Loucy (cell line): ENCODE results near the gene SLC26A11.

Experiments used
- H2AFZ ChIP-seq: fragments of 200-600 bp; sonication (generic); 2 replicates; pipeline ENCODE4 v1.6.0; 2016; ENCODE audit warnings: antibody characterized with exemption, mild to moderate bottlenecking, low read length, moderate library complexity
- H3F3A ChIP-seq: fragments of 200-600 bp; 2 replicates; pipeline ENCODE4 v1.6.0; 2016; ENCODE audit warnings: antibody characterized with exemption, low read depth, mild to moderate bottlenecking
- H3K27me3 ChIP-seq: fragments of 200-600 bp; sonication (generic); 2 replicates; pipeline ENCODE4 v1.6.1; 2014; ENCODE audit warnings: low read length, mild to moderate bottlenecking; ENCODE audit not compliant: insufficient read depth, poor library complexity, severe bottlenecking
- H3K36me3 ChIP-seq: fragments of 200-600 bp; sonication (generic); 2 replicates; pipeline ENCODE4 v1.6.1; 2016; ENCODE audit warnings: low read length; ENCODE audit not compliant: insufficient read depth
- H3K4me1 ChIP-seq: fragments of 200-600 bp; sonication (generic); 2 replicates; pipeline ENCODE4 v1.5.1; 2014; ENCODE audit warnings: low read length, mild to moderate bottlenecking; ENCODE audit not compliant: insufficient read depth, poor library complexity, severe bottlenecking
- H3K4me2 ChIP-seq: fragments of 200-600 bp; sonication (generic); 2 replicates; pipeline ENCODE4 v1.6.0; 2014; ENCODE audit warnings: antibody characterized with exemption, low read length, low read depth, mild to moderate bottlenecking; ENCODE audit not compliant: poor library complexity, severe bottlenecking
- H3K4me3 ChIP-seq: fragments of 200-600 bp; sonication (generic); 2 replicates; pipeline ENCODE4 v1.5.1; 2014; ENCODE audit warnings: low read length, mild to moderate bottlenecking, mixed read lengths; ENCODE audit not compliant: poor library complexity, severe bottlenecking
- H3K79me2 ChIP-seq: fragments of 200-600 bp; sonication (generic); 2 replicates; pipeline ENCODE4 v1.6.1; 2014; ENCODE audit warnings: low read length; ENCODE audit not compliant: insufficient read depth
- H3K9ac ChIP-seq: fragments of 200-600 bp; sonication (generic); 2 replicates; pipeline ENCODE4 v1.6.0; 2014; ENCODE audit warnings: mild to moderate bottlenecking, low read depth, low read length, moderate library complexity; ENCODE audit not compliant: poor library complexity, severe bottlenecking
- H3K9me2 ChIP-seq: fragments of 200-600 bp; sonication (generic); replicated peaks from 2 replicates; pipeline ENCODE4 v1.6.1; 2016; ENCODE audit warnings: low read depth, low read length, mixed read lengths
- H3K9me3 ChIP-seq: fragments of 200-600 bp; sonication (generic); 2 replicates; pipeline ENCODE4 v1.6.1; 2014; ENCODE audit warnings: mild to moderate bottlenecking, antibody characterized with exemption, low read length, low read depth; ENCODE audit not compliant: insufficient read depth
- H4K20me1 ChIP-seq: fragments of 200-600 bp; sonication (generic); 2 replicates; pipeline ENCODE4 v1.6.0; 2014; ENCODE audit warnings: antibody characterized with exemption, low read length, mild to moderate bottlenecking; ENCODE audit not compliant: insufficient read depth, poor library complexity, severe bottlenecking
- EZH2phosphoT487 ChIP-seq: fragments of 200-600 bp; IDR thresholded peaks from 2 replicates; pipeline ENCODE4 v1.6.1; 2018; ENCODE audit warnings: antibody characterized with exemption, mild to moderate bottlenecking, moderate library complexity, borderline replicate concordance
- TF ChIP-seq, protein P1 (sequence below): fragments of 200-600 bp; sonication (generic); conservative IDR thresholded peaks from 2 replicates; pipeline ENCODE4 v1.5.1; 2014; ENCODE audit warnings: mild to moderate bottlenecking, antibody characterized with exemption, low read length

Gene SLC26A11

DNA sequence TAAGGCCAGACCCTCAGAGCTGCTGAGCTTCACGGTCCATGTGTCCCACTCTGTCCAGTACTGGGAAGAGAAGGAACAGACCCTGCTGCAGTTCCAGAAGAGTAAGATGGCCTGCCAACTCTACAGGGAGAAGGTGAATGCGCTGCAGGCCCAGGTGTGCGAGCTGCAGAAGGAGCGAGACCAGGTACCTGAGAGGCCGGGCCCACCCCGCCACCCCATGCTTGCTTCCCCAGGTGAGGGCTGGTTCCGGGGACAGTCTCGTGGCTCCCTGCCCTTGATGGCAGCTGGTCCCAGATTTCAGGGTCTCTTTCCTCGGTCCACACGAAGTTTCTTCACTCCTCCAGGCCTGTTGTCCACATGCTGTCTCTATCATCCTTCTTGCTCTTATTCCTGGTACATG is 29.5 kb upstream of the SLC26A11 start:
- H3K27me3 ChIP-seq: no peaks in the 10 kb centered on the region
- no peaks in the 10 kb centered on the region for H4K20me1 ChIP-seq
- TF ChIP-seq, protein P1, sequence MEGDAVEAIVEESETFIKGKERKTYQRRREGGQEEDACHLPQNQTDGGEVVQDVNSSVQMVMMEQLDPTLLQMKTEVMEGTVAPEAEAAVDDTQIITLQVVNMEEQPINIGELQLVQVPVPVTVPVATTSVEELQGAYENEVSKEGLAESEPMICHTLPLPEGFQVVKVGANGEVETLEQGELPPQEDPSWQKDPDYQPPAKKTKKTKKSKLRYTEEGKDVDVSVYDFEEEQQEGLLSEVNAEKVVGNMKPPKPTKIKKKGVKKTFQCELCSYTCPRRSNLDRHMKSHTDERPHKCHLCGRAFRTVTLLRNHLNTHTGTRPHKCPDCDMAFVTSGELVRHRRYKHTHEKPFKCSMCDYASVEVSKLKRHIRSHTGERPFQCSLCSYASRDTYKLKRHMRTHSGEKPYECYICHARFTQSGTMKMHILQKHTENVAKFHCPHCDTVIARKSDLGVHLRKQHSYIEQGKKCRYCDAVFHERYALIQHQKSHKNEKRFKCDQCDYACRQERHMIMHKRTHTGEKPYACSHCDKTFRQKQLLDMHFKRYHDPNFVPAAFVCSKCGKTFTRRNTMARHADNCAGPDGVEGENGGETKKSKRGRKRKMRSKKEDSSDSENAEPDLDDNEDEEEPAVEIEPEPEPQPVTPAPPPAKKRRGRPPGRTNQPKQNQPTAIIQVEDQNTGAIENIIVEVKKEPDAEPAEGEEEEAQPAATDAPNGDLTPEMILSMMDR: no peak
- no peak for TF ChIP-seq EZH2phosphoT487
- H3K4me2 ChIP-seq: no peak overlapping the region
- H3K9me2 ChIP-seq: no peaks in the 10 kb centered on the region
- H3K4me3 ChIP-seq: no peak overlapping the region
- no peaks in the 10 kb centered on the region for H3K36me3 ChIP-seq
- H3K4me1 ChIP-seq: no peaks in the 10 kb centered on the region
- H3K79me2 ChIP-seq: no peaks in the 10 kb centered on the region
- no peak overlapping the region for H3K9ac ChIP-seq
- H3K9me3 ChIP-seq: no peaks in the 10 kb centered on the region
- H3F3A ChIP-seq: no peaks in the 10 kb centered on the region
- H2AFZ ChIP-seq: no peak overlapping the region

DNA sequence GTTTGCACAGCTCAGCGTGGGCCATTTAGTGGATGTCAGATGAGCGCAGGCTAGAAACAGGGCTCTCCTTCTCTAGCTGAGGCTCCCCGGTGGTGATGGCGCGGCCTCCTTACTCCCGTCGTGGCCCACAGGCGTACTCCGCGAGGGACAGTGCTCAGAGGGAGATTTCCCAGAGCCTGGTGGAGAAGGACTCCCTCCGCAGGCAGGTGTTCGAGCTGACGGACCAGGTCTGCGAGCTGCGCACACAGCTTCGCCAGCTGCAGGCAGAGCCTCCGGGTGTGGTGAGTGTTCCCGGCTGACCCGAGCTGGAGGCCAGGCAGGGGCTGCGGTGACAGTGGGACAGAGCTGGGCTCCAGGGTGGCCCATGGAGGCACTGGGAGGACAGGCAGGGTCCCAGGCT is 29.0 kb upstream of the SLC26A11 start:
- Histone ChIP-seq H3K36me3 (no peaks in the 10 kb centered on the region), H3K27me3 (no peaks in the 10 kb centered on the region), H3K4me1 (no peaks in the 10 kb centered on the region), H3K4me3 (no peak overlapping the region), H3K9me2 (no peaks in the 10 kb centered on the region), H3K9ac (no peak overlapping the region), H2AFZ (no peak overlapping the region), H3K4me2 (no peak overlapping the region), H3K79me2 (no peaks in the 10 kb centered on the region), H3K9me3 (no peaks in the 10 kb centered on the region), H4K20me1 (no peaks in the 10 kb centered on the region), H3F3A (no peaks in the 10 kb centered on the region)
- TF ChIP-seq, protein P1: no peak
- no peak for TF ChIP-seq EZH2phosphoT487

DNA sequence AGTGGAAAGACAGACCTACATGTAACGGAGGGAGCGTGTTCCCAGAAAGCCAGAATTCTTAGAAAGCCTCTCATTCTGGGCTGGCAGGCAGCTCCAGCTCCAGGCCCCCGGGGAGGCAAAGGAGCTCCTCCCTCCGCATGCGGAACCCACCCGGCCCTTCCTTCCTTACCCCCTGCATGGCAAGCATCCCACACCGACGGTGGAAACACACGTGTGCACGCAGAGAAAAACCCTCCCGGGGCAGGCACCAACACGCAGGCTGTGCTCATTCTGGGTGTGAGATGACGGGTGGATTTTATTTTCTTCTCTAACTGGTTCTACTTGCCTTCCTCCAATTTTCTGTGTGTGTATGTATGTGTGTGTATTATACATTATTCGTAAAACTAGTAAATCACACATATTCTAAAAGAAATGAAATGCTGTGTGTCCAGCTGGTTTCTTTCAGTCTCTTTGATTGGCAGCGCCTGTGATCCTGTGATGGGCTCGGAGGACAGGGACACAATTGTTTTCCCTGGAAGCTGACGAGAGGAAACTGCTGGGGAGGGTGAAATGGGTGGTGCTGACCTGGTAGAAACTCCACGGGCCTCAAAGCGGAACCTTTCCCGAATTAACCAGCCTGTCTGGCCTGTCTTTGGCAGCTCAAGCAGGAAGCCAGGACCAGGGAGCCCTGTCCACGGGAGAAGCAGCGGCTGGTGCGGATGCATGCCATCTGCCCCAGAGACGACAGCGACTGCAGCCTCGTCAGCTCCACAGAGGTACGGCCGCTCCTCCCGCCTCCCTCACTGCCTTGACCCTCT is 28.2 kb upstream of the SLC26A11 start:
- no peak overlapping the region for H3K4me3 ChIP-seq
- no peaks in the 10 kb centered on the region for H3K27me3 ChIP-seq
- H3K9ac ChIP-seq: no peak overlapping the region
- no peaks in the 10 kb centered on the region for H3K4me1 ChIP-seq
- H3K9me3 ChIP-seq: no peaks in the 10 kb centered on the region
- no peak overlapping the region for H3K4me2 ChIP-seq
- H4K20me1 ChIP-seq: no peaks in the 10 kb centered on the region
- H3K79me2 ChIP-seq: no peaks in the 10 kb centered on the region
- H3K9me2 ChIP-seq: no peaks in the 10 kb centered on the region
- no peak overlapping the region for H2AFZ ChIP-seq
- TF ChIP-seq, protein P1: no peak
- TF ChIP-seq EZH2phosphoT487: no peak
- no peaks in the 10 kb centered on the region for H3K36me3 ChIP-seq
- no peaks in the 10 kb centered on the region for H3F3A ChIP-seq
